ENCODE results near the gene ENAH. TPM values are rescaled to one million over a fixed set of nuclear protein-coding genes. Genes with fewer than 3 reads are reported as not detected.
A peak's percentile ranks its signal among the peaks of the same experiment; 100 is the strongest.

The ENAH gene
- total and polyA plus RNA-seq, 2 experiments from 2014 or later: 46.4 to 124 TPM

GRCh38 chr1:225467193-225468020 is 185.5 kb downstream of the ENAH start:
- peaks cover 11% of the 10 kb centered on the region for H3K4me1 ChIP-seq (ENCODE audit: low read depth)
- DNase-seq (ENCODE audit: low read depth in 1 of 2, low spot score in 1 of 2): peak in 1 of 2 donors; percentile 59
- no peaks in the 10 kb centered on the region for H3K27me3 ChIP-seq
- no peak for TF ChIP-seq CTCF (IDR thresholded peaks at IDR 0.05; ENCODE audit: low read depth, low read length)
- H3K36me3 ChIP-seq: no peaks in the 10 kb centered on the region
- no peaks in the 10 kb centered on the region for H3K9me3 ChIP-seq (ENCODE audit: low read depth)
- H3K27ac ChIP-seq: no peak overlapping the region
- H3K4me3 ChIP-seq: no peak overlapping the region

- Histone ChIP-seq H3K27me3 (no peaks in the 10 kb centered on the region), H3K4me3 (no peak overlapping the region), H3K27ac (no peak overlapping the region), H3K9me3 (ENCODE audit: low read depth) (no peaks in the 10 kb centered on the region), H3K4me1 (ENCODE audit: low read depth) (peaks cover 11% of the 10 kb centered on the region), H3K36me3 (no peaks in the 10 kb centered on the region)
- no peak for DNase-seq (ENCODE audit: low read depth in 1 of 2, low spot score in 1 of 2)
- no peak for TF ChIP-seq CTCF (IDR thresholded peaks at IDR 0.05; ENCODE audit: low read depth, low read length)
Measured at GRCh38 chr1:225466848-225467192, 186.1 kb downstream of the ENAH start.

- Histone ChIP-seq H3K36me3 (no peaks in the 10 kb centered on the region), H3K27ac (no peak overlapping the region), H3K4me1 (ENCODE audit: low read depth) (peaks cover 11% of the 10 kb centered on the region), H3K9me3 (ENCODE audit: low read depth) (no peaks in the 10 kb centered on the region), H3K4me3 (no peak overlapping the region), H3K27me3 (no peaks in the 10 kb centered on the region)
- TF ChIP-seq CTCF (IDR thresholded peaks at IDR 0.05; ENCODE audit: low read depth, low read length): no peak
- no peak for DNase-seq (ENCODE audit: low read depth in 1 of 2, low spot score in 1 of 2)
Measured at GRCh38 chr1:225465793-225466517, 187.0 kb downstream of the ENAH start.

- H3K9me3 ChIP-seq (ENCODE audit: low read depth): no peaks in the 10 kb centered on the region
- H3K36me3 ChIP-seq: no peaks in the 10 kb centered on the region
- no peak overlapping the region for H3K4me3 ChIP-seq
- H3K27ac ChIP-seq: no peak overlapping the region
- H3K4me1 ChIP-seq (ENCODE audit: low read depth): peaks cover 11% of the 10 kb centered on the region
- no peak for DNase-seq (ENCODE audit: low read depth in 1 of 2, low spot score in 1 of 2)
- TF ChIP-seq CTCF (IDR thresholded peaks at IDR 0.05; ENCODE audit: low read depth, low read length): no peak
- H3K27me3 ChIP-seq: no peaks in the 10 kb centered on the region
Measured at GRCh38 chr1:225464851-225465792, 187.8 kb downstream of the ENAH start.
